WTC11 (cell line): ENCODE measurements around the gene HPCAL1.

Source experiments
- IRF2 ChIP-seq: sonication (generic); formaldehyde crosslinking; IDR thresholded peaks from 2 replicates; pipeline ENCODE4 v1.8.0; 2022; ENCODE audit warnings: low read depth, missing genetic modification reagents, borderline replicate concordance
- TF ChIP-seq, protein P1 (sequence below): fragments of 200-600 bp; IDR thresholded peaks from 2 replicates; pipeline ENCODE4 v1.8.0; 2022; ENCODE audit warnings: antibody characterized with exemption

DNA sequence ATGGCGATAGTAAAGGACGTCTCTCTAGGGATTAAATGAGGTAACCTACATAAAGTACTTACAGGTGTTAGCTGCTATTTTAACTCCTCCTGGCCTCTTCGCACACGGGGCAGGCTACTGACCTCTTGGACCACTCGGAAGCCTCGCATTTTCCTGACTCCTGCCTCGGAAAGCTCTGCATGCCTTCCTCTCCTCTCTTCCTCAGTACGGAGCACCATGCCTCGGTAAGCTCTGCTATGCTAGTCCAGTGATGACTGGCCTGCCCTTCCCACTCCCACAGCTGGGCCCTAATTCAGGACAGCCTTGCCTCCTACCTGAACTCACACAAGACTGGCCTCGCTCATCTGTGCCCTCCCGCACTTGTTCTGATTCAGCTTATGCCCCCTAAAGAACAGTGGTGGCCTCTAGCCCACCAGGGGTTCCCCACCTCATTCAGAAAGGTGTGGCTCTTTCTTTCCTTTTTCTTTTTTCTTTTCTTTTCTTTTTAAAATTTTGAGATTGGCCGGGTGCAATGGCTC lies 22.7 kb upstream of the HPCAL1 start:
- TF ChIP-seq, protein P1, sequence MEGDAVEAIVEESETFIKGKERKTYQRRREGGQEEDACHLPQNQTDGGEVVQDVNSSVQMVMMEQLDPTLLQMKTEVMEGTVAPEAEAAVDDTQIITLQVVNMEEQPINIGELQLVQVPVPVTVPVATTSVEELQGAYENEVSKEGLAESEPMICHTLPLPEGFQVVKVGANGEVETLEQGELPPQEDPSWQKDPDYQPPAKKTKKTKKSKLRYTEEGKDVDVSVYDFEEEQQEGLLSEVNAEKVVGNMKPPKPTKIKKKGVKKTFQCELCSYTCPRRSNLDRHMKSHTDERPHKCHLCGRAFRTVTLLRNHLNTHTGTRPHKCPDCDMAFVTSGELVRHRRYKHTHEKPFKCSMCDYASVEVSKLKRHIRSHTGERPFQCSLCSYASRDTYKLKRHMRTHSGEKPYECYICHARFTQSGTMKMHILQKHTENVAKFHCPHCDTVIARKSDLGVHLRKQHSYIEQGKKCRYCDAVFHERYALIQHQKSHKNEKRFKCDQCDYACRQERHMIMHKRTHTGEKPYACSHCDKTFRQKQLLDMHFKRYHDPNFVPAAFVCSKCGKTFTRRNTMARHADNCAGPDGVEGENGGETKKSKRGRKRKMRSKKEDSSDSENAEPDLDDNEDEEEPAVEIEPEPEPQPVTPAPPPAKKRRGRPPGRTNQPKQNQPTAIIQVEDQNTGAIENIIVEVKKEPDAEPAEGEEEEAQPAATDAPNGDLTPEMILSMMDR: no peak
- no peak for TF ChIP-seq IRF2 (CRISPR knock-in tag)
